Activated B cell treated with CpG ODN at 0.5 μM for 24 hours (primary cell): ENCODE results near the gene PELI2. TPM values are rescaled to one million over a fixed set of nuclear protein-coding genes. Genes with fewer than 3 reads are reported as not detected.

Source experiments
- ATAC-seq: fragments of 200-7000 bp; cut with Tn5 transposase; one replicate; pipeline ENCODE4 v1.10.0; 2021; ENCODE audit warnings: low read depth, mild to moderate bottlenecking, moderate library complexity
- CTCF ChIA-PET: fragments of 350-600 bp; sonication (Branson Sonifier 250); formaldehyde crosslinking; loops from one replicate; lab custom pipeline; 2021; ENCODE audit warnings: antibody characterized with exemption; lab: Charles Lee
- POLR2A ChIA-PET: fragments of 350-600 bp; sonication (Branson Sonifier 250); formaldehyde crosslinking; loops from one replicate; lab custom pipeline; 2021; ENCODE audit warnings: antibody characterized with exemption; lab: Charles Lee
- DNase-seq: peaks from one replicate; pipeline ENCODE4 v3.0.0; 2022
- H3K27ac Mint-ChIP-seq: one replicate; pipeline ENCODE4 v1.8.0; 2020; ENCODE audit warnings: mixed read lengths
- H3K27me3 Mint-ChIP-seq: one replicate; pipeline ENCODE4 v1.8.0; 2021; ENCODE audit warnings: mixed read lengths
- H3K36me3 Mint-ChIP-seq: one replicate; pipeline ENCODE4 v1.8.0; 2021; ENCODE audit warnings: low read depth, mixed read lengths
- H3K4me1 Mint-ChIP-seq: one replicate; pipeline ENCODE4 v1.8.0; 2021; ENCODE audit warnings: mixed read lengths
- H3K4me3 Mint-ChIP-seq: one replicate; pipeline ENCODE4 v1.8.0; 2020; ENCODE audit warnings: mild to moderate bottlenecking, mixed read lengths
- H3K9me3 Mint-ChIP-seq: one replicate; pipeline ENCODE4 v1.8.0; 2020; ENCODE audit warnings: mixed read lengths
- intact Hi-C: fragments of 100-400 bp; cut with micrococcal nuclease; formaldehyde crosslinking; loops from one replicate; pipeline ENCODE4 v1.15.1; 2024
- total RNA-seq: library from RNA; stranded (reverse); gene quantifications from 2 replicates; pipeline ENCODE4 v1.2.3, GENCODE V29; 2022
- TF ChIP-seq, protein P1 (sequence below): fragments of 200-600 bp; IDR thresholded peaks from one replicate; pipeline ENCODE4 v1.8.0; 2022; ENCODE audit warnings: antibody characterized with exemption, mild to moderate bottlenecking

Gene PELI2
- total RNA-seq, 1 donor from 2014 or later: 6.1 TPM

- Mint-ChIP-seq H3K4me3 (no peak overlapping the region), H3K36me3 (no peaks in the 10 kb centered on the region), H3K9me3 (peaks cover 19% of the 10 kb centered on the region), H3K27me3 (no peaks in the 10 kb centered on the region), H3K4me1 (peaks cover 24% of the 10 kb centered on the region), H3K27ac (no peak overlapping the region)
- DNase-seq (no peak), ATAC-seq (no peak)
- POLR2A ChIA-PET: no interaction called here
- CTCF ChIA-PET: no interaction called here
- intact Hi-C loops: no loop called here
- TF ChIP-seq, protein P1, sequence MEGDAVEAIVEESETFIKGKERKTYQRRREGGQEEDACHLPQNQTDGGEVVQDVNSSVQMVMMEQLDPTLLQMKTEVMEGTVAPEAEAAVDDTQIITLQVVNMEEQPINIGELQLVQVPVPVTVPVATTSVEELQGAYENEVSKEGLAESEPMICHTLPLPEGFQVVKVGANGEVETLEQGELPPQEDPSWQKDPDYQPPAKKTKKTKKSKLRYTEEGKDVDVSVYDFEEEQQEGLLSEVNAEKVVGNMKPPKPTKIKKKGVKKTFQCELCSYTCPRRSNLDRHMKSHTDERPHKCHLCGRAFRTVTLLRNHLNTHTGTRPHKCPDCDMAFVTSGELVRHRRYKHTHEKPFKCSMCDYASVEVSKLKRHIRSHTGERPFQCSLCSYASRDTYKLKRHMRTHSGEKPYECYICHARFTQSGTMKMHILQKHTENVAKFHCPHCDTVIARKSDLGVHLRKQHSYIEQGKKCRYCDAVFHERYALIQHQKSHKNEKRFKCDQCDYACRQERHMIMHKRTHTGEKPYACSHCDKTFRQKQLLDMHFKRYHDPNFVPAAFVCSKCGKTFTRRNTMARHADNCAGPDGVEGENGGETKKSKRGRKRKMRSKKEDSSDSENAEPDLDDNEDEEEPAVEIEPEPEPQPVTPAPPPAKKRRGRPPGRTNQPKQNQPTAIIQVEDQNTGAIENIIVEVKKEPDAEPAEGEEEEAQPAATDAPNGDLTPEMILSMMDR: no peak
Observed at GRCh38 chr14:56170028-56170427, 51.8 kb downstream of the PELI2 start.

- no peaks in the 10 kb centered on the region for H3K36me3 Mint-ChIP-seq
- peaks cover 12% of the 10 kb centered on the region for H3K9me3 Mint-ChIP-seq
- TF ChIP-seq, protein P1: no peak
- DNase-seq: no peak
- CTCF ChIA-PET: no interaction called here
- H3K4me3 Mint-ChIP-seq: no peak overlapping the region
- no peak overlapping the region for H3K27ac Mint-ChIP-seq
- POLR2A ChIA-PET: no interaction called here
- no peaks in the 10 kb centered on the region for H3K27me3 Mint-ChIP-seq
- H3K4me1 Mint-ChIP-seq: peaks cover 26% of the 10 kb centered on the region
- intact Hi-C loops: no loop called here
- no peak for ATAC-seq
Observed at GRCh38 chr14:56170877-56171422, 52.7 kb downstream of the PELI2 start.

- TF ChIP-seq, protein P1: no peak
- peaks cover 26% of the 10 kb centered on the region for H3K4me1 Mint-ChIP-seq
- intact Hi-C loops: no loop called here
- H3K27ac Mint-ChIP-seq: no peak overlapping the region
- ChIA-PET POLR2A (no interaction called here), CTCF (no interaction called here)
- no peaks in the 10 kb centered on the region for H3K27me3 Mint-ChIP-seq
- H3K4me3 Mint-ChIP-seq: no peak overlapping the region
- DNase-seq: no peak
- ATAC-seq: no peak
- peaks cover 4% of the 10 kb centered on the region for H3K9me3 Mint-ChIP-seq
- H3K36me3 Mint-ChIP-seq: no peaks in the 10 kb centered on the region
Observed at GRCh38 chr14:56172074-56172473, 53.9 kb downstream of the PELI2 start.

DNA sequence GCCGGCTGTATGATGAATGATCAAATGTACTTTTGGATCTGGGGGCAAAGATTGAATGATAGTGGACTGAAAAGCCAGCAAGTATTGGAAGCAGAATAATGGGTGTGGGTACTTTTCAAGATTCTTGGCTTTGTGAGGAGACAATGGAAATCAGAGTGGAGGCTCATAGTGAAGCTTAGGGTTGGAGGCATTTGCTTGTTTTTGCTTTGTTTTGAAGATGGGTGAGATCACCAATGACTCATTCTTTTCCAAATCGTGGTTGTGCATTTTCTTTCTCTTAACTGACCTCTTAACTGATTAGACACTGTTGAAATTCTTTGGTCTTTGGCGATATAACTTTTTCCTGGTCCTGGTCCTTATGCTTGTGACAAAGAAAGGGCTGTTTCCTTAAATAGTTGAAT lies 54.4 kb downstream of the PELI2 start:
- Mint-ChIP-seq H3K27ac (no peak overlapping the region), H3K4me1 (peaks cover 26% of the 10 kb centered on the region), H3K27me3 (no peaks in the 10 kb centered on the region), H3K4me3 (no peak overlapping the region), H3K36me3 (no peaks in the 10 kb centered on the region), H3K9me3 (no peaks in the 10 kb centered on the region)
- DNase-seq (no peak), ATAC-seq (no peak)
- POLR2A ChIA-PET: no interaction called here
- TF ChIP-seq, protein P1: no peak
- CTCF ChIA-PET: no interaction called here
- intact Hi-C loops: no loop called here

GRCh38 chr14:56173365-56173922 lies 55.2 kb downstream of the PELI2 start:
- Mint-ChIP-seq H3K4me3 (no peak overlapping the region), H3K27me3 (no peaks in the 10 kb centered on the region), H3K9me3 (no peaks in the 10 kb centered on the region), H3K36me3 (peaks cover under 1% of the 10 kb centered on the region), H3K27ac (no peak overlapping the region), H3K4me1 (peaks cover 26% of the 10 kb centered on the region)
- intact Hi-C loops: no loop called here
- POLR2A ChIA-PET: no interaction called here
- TF ChIP-seq, protein P1: no peak
- ATAC-seq: no peak
- DNase-seq: no peak
- CTCF ChIA-PET: no interaction called here
